ENCODE measurements around the gene ZNF804A. TPM values are rescaled to one million over a fixed set of nuclear protein-coding genes. Genes with fewer than 3 reads are reported as not detected.

ZNF804A gene
- total and polyA plus RNA-seq, 2 of the 8 experiments (the other 6 are each of a cell fraction or from before 2014, with no cell fraction given), result 0.02 TPM; not detected in 1

- no peak overlapping the region for H2BK12ac ChIP-seq (ENCODE audit: low read depth, low read length)
- no peak overlapping the region for H3K18ac ChIP-seq (ENCODE audit: extremely low read depth, low read length)
- H3K27me3 ChIP-seq (replicated peaks in 1 of 4; ENCODE audit: control insufficient read depth in 3 of 4, extremely low read depth in 1 of 4, insufficient read depth in 3 of 4, low read length in 3 of 4), result no peaks in the 10 kb centered on the region
- no peak overlapping the region for H3K9ac ChIP-seq (replicated peaks in 1 of 4; ENCODE audit: extremely low read depth in 1 of 4, low read depth in 3 of 4, low read length in 3 of 4)
- H3K79me1 ChIP-seq (ENCODE audit: low read depth, low read length), result no peaks in the 10 kb centered on the region
- H3K23ac ChIP-seq (ENCODE audit: insufficient read length), result no peak overlapping the region
- H2BK20ac ChIP-seq (ENCODE audit: low read length), result no peak overlapping the region
- H2BK5ac ChIP-seq (ENCODE audit: low read depth, low read length), result no peak overlapping the region
- no peak overlapping the region for H4K8ac ChIP-seq (ENCODE audit: extremely low read depth, insufficient read depth, low read length)
- H3K27ac ChIP-seq (ENCODE audit: low read depth, low read length), result no peak overlapping the region
- H3K14ac ChIP-seq (ENCODE audit: insufficient read length), result no peak overlapping the region
- H4K5ac ChIP-seq (ENCODE audit: insufficient read length, low read depth, low read length), result no peak overlapping the region
- H4K20me1 ChIP-seq (replicated peaks in 1 of 2; ENCODE audit: control insufficient read depth in 1 of 2, insufficient read depth in 2 of 2, low read length in 2 of 2), result no peaks in the 10 kb centered on the region
- 88% methylated on average over 3 of the region's 3 CpGs; no CpG with 5 or more reads in 1 of the 2 experiments for WGBS, 2 experiments (ENCODE audit: extremely low coverage in 1 of 2, insufficient coverage in 1 of 2, insufficient read length in 1 of 2, insufficient replicate concordance in 2 of 2, low coverage in 1 of 2, low lambda C conversion rate in 2 of 2, missing lambda C conversion rate in 1 of 2)
- H2BK15ac ChIP-seq (ENCODE audit: low read length), result no peak overlapping the region
- H4K91ac ChIP-seq (replicated peaks; ENCODE audit: insufficient read length, low read length), result no peak overlapping the region
- no peak overlapping the region for H3K4ac ChIP-seq (replicated peaks; ENCODE audit: insufficient read length, low read depth, low read length)
- H3K56ac ChIP-seq (replicated peaks; ENCODE audit: insufficient read length, low read depth, low read length), result no peak overlapping the region
- FAIRE-seq (no peak), DNase-seq (ENCODE audit: low read depth in 1 of 2, low spot score in 2 of 2) (no peak)
- no peak overlapping the region for H2AK5ac ChIP-seq (ENCODE audit: low read depth, low read length)
- H3K4me3 ChIP-seq (ENCODE audit: extremely low read depth in 1 of 4, insufficient read depth in 2 of 4, low read depth in 3 of 4, low read length in 4 of 4), result no peak overlapping the region
- H3K4me1 ChIP-seq (replicated peaks in 1 of 4; ENCODE audit: control insufficient read depth in 3 of 4, insufficient read depth in 4 of 4, low read length in 3 of 4), result no peaks in the 10 kb centered on the region; a peak in 1 of 7 replicates
- CTCF ChIA-PET (ENCODE audit: partially characterized antibody), result interaction anchor here (1.6 kb wide), 1 partner anchor 16 kb away, joined by 4 read pairs; no protein-coding TSS in a partner anchor
- H2AFZ ChIP-seq (ENCODE audit: low read length), result no peak overlapping the region
- no peaks in the 10 kb centered on the region for H3K36me3 ChIP-seq (ENCODE audit: control insufficient read depth in 2 of 4, insufficient read depth in 4 of 4, low read length in 3 of 4)
- POLR2A ChIA-PET (ENCODE audit: partially characterized antibody), result no interaction called here
- H3K9me3 ChIP-seq (ENCODE audit: insufficient read depth in 2 of 2, low read depth in 1 of 2, low read length in 1 of 2), result no peaks in the 10 kb centered on the region
- TF ChIP-seq ZNF274 (IDR thresholded peaks at IDR 0.05; ENCODE audit: borderline replicate concordance, extremely low read depth, low read length) (no peak), CREB1 (IDR thresholded peaks at IDR 0.05) (no peak), HDAC6 (IDR thresholded peaks at IDR 0.05; ENCODE audit: low read depth, low read length) (no peak)
- H3K23me2 ChIP-seq (ENCODE audit: low read depth, low read length), result no peaks in the 10 kb centered on the region
- H2BK120ac ChIP-seq (replicated peaks; ENCODE audit: low read depth, low read length), result no peak overlapping the region
- no peaks in the 10 kb centered on the region for H3K79me2 ChIP-seq (ENCODE audit: control insufficient read depth in 1 of 2, insufficient read depth in 2 of 2, low read length in 2 of 2)
- H3K4me2 ChIP-seq (ENCODE audit: insufficient read depth in 1 of 2, low read depth in 2 of 2, low read length in 2 of 2), result no peak overlapping the region
These were observed 185.2 kb downstream of the ZNF804A start for GRCh38 chr2:184783576-184783975.

All from H1 (cell line).